CD4-positive, alpha-beta T cell treated with Interleukin-21 for 1 hour (primary cell): ENCODE results near the gene GRXCR2.
"Not testable (repeated sequence)": the region's sequence is repeated elsewhere in the genome, so short reads cannot be mapped to it uniquely, and the experiment has no call there.

Experiments used
- DNase-seq: peaks from one replicate; pipeline ENCODE4 v3.0.0-alpha.2; 2020

The GRXCR2 gene

GRCh38 chr5:145874765-145875164 is 2.0 kb upstream of the GRXCR2 start:
- DNase-seq: no peak

DNA sequence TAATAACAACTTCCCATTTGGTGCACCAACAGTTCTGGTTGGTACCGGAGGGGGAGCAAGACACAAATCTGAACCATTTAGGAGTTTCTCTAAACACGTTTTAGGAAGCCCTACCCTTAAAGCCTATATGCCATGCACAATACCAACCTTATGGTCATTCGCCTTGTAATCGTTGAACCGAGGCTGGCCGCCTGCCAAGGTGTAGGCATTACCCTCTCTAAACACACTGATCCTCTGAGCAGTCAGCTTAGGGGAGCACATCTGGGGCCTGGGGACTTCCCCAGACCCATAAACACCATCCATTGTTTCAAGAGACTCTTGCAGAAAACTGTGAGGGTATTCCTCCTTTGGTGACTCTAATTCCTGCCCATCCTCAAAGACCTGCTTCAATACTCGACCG is 328 bp downstream of the GRXCR2 start:
- no peak for DNase-seq

DNA sequence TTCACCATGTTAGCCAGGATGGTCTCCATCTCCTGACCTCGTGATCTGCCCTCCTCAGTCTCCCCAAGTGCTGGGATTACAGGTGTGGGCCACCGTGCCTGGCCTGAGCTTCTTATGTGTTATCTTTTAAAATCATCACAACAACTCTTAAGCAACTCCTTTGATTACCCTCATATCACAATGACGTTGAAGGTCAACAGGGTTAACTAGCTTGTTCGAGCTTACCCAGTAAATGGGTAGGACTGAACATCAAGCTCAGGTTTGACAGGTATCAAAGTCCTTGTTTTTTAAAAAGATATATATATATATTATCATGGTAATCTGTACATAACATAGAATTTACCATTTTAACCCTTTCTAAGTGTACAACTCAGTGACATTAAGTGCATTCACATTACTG is 3.1 kb downstream of the GRXCR2 start:
- DNase-seq: no peak

GRCh38 chr5:145867806-145868205 is 5.0 kb downstream of the GRXCR2 start:
- no peak for DNase-seq

GRCh38 chr5:145864432-145864831 is 8.4 kb downstream of the GRXCR2 start:
- DNase-seq: not testable (repeated sequence)

DNA sequence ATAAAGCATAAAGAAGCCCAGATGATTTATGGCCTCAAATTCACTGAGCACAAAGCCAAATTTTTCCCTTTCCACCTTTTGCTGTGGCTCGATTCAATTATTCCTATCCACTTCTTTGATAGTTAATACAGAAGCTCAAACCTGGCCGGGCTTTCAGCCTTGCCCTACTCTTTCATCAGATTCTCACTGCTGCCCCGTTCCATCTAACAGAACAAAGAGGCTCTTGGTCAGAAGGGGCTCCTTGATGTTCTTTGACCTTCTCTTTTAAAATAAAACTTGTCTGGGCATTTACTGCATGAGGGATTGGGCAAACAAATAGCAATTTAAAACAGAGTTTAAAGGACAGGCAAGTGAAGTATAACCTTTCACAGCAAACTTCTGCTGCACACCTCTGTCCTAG is 9.8 kb downstream of the GRXCR2 start:
- DNase-seq: no peak

DNA sequence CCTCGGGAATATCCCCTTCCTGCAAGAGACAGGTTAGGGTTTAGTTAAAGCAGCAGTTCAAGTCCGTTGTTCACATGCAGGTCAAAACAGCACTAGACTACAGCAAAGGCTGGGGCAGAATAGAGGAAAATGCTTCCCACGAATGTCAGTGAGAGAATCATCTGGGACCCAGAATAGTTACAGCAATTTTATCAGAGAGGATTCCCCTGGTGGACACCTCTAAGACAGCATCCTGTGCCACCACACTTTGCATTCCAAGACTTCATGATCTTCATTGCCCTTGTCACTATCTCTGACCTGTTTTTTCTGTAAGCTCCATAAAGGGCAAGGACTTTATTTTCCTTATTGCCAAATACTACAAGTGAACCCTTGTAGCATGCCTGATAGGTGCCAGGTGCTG is 12.9 kb downstream of the GRXCR2 start:
- DNase-seq: no peak

GRCh38 chr5:145859453-145859852 is 13.4 kb downstream of the GRXCR2 start:
- DNase-seq: no peak

- DNase-seq: no peak
These were observed 13.9 kb downstream of the GRXCR2 start for GRCh38 chr5:145858959-145859358.

DNA sequence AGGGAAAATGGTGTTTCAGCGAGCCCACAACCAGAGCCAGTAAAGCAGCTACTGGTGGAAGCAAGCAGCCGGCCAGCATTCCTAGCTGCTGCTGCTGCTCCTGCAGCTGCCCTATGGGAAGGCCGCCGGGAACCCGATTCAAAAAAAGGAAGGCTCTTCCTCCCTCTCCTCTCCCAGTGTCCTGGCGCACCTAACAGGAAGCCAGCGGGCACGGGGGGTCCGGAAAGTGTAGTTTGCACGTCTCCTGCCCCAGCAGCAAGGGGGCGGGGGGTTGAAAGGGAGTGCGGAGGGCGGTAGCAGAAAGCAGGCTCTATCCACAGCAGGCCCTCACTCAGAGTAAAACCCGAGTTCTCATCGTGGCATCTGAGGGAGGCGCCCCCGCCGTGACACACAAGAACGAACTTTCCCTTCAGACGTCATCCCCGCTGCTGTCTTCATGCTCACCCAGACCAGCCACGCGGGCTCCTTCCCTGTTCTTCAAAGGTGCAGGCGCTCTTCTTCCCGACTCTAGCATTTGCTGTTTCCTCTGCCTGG is 16.5 kb downstream of the GRXCR2 start:
- DNase-seq: no peak

GRCh38 chr5:145855763-145856267 is 17.0 kb downstream of the GRXCR2 start:
- no peak for DNase-seq

- no peak for DNase-seq
These were observed 18.1 kb downstream of the GRXCR2 start for GRCh38 chr5:145854651-145855258.

DNA sequence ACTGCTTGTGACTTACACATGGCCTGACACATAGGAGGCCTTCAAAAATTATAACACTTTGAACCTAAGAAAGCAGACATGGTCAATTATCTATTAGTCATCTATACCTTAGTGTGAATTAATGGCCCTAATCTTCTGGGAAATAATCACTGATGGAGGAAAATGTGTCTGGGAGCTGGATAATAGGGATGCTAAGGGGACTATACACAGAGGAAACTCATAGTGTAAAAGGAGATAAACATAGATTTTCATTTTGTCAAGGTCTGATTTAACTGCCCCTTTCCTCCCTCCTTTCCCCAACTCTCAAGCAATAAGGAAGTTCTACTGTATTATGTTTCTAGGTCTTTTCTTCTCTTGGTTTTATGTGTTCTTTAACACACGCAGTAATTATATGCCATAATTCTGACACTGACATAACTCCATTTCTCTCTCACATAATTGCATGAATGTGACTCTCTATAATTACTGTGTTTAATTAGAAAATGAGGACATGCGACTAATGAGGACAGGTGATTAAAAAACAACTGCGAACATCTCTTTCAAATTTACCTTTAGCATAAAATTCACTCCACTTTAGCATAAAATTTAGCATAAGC is 18.9 kb downstream of the GRXCR2 start:
- no peak for DNase-seq

DNA sequence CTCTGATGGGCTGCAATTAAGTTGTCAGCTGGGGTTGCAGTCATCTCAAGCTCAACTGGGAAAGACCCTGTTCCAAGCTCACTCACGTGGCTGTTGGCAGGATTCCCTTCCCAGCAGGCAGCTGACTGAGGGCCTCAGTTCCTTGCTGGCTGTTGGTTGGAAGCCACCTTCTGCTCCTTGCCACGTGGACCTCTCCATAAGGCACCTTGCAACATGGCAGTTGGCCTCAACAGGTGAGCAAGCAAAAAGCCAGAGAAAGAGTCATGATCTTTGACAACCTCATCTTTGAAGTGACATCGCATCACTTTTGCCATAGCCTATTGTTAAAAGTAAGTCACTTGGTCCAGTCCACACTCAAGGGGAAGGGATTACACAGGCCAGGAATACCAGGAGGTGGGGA is 19.8 kb downstream of the GRXCR2 start:
- no peak for DNase-seq

GRCh38 chr5:145848854-145849253 is 24.0 kb downstream of the GRXCR2 start:
- no peak for DNase-seq

GRCh38 chr5:145847499-145848497 is 25.0 kb downstream of the GRXCR2 start:
- DNase-seq: no peak

DNA sequence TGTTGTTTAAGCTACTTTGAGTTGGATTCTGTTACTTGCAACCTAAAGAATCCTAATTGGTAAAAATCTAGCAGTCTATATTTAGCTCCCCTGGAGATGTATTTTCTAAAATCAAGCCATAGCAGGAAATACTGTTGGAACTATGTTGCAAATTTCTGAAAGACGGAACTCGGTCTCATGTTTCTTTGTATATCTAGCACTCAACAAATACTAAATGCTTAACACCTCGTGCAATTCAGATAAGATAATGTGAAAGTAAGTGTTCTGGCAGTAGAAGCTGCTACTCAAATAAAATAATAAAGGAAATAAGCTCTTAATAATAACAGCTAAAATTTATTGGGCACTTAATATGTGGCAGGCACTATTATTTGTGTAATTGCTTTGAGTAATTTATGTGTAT is 26.7 kb downstream of the GRXCR2 start:
- no peak for DNase-seq

DNA sequence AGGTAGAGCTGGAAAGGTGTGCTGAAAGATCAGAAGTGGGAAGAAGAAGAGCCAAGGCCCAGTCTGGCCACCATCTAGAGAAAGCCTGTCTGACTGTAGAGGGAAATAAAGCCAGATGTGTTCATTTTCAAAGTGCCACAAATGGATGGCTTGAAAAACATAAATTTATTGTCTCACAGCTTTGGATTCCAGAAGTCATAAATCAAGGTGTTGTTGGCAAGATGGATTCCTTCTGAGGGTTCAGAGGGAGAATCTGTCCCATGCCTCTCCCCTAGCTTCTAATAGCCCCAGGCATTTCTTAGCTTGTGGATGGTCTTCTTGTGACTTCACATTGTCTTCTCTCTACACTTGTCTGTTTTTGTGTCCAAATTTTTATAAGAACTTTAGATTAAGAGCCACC is 31.5 kb downstream of the GRXCR2 start:
- DNase-seq: no peak

DNA sequence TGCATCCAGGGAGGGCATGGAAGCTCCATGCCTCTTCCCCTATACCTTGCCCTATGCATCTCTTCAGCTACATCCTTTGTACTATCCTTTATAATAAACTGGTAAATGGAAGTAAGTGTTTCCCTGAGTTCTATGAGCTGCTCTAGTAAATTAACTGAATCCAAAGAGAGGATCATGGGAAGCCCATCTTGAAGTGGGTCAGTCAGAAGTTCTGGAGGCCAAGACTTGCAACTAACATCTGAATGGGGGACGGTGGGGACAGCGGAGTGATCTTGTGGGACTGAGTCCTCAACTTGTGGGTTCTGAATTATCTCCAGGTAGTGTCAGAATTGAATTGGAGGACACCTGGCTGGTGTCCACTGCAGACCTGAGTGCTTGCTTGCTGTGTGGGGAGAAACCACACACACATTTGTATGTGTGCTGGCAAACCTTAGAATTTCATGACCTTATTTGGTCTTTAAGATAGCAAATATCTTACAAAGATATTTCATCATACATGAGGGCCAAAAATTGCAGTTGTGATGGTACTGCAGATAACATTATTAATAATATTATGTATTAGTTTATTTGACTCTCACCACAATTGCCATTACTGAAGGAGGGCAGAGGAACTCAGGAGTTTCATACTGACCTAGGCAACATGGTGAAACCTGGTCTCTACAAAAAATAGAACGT is 32.2 kb downstream of the GRXCR2 start:
- no peak for DNase-seq

- DNase-seq: no peak
These were observed 34.5 kb downstream of the GRXCR2 start for GRCh38 chr5:145838276-145838675.

- DNase-seq: not testable (repeated sequence)
These were observed 36.6 kb downstream of the GRXCR2 start for GRCh38 chr5:145836241-145836640.

- no peak for DNase-seq
These were observed 37.0 kb downstream of the GRXCR2 start for GRCh38 chr5:145835848-145836239.
